HepG2 (cell line): ENCODE measurements around the gene CCDC197. TPM values are rescaled to one million over a fixed set of nuclear protein-coding genes. Genes with fewer than 3 reads are reported as not detected.

Source experiments
- E2F2 ChIP-seq: sonication (generic); formaldehyde crosslinking; IDR thresholded peaks from 2 replicates; pipeline ENCODE4 v1.4.0; 2020; ENCODE audit warnings: missing genetic modification reagents, borderline replicate concordance
- ELK4 ChIP-seq: sonication (generic); formaldehyde crosslinking; IDR thresholded peaks from 2 replicates; pipeline ENCODE4 v1.9.0; 2021; ENCODE audit warnings: missing genetic modification reagents, borderline replicate concordance
- HNRNPLL ChIP-seq: fragments of 200-400 bp; formaldehyde crosslinking; IDR thresholded peaks from 2 replicates; pipeline ENCODE4 v1.6.1; 2017; ENCODE audit warnings: mild to moderate bottlenecking, low read depth, low read length; ENCODE audit not compliant: poor library complexity, severe bottlenecking
- ZNF318 ChIP-seq: sonication (generic); formaldehyde crosslinking; IDR thresholded peaks from 2 replicates; pipeline ENCODE4 v1.4.0; 2020; ENCODE audit warnings: mild to moderate bottlenecking, missing genetic modification reagents
- ZNF451 ChIP-seq: sonication (generic); formaldehyde crosslinking; IDR thresholded peaks from 2 replicates; pipeline ENCODE4 v1.5.0; 2020; ENCODE audit warnings: mild to moderate bottlenecking, missing genetic modification reagents
- ZNF782 ChIP-seq: sonication (generic); formaldehyde crosslinking; IDR thresholded peaks from 2 replicates; pipeline ENCODE4 v1.4.0; 2020; ENCODE audit warnings: missing genetic modification reagents, mild to moderate bottlenecking, borderline replicate concordance
- polyA plus RNA-seq, 8 experiments: library from polyadenylated mRNA; depleted of rRNA in 3 of 8; stranded (reverse) in 7 of 8; unstranded in 1 of 8; fragments of >200 nt; fragmentation: Illumina TruSeq in 4 of 8; extraction: Trizol in 4 of 8; gene quantifications; 2 replicates each; pipeline versions ENCODE4 v1.2.1 to v1.2.3, GENCODE V29; 2011 to 2016; ENCODE audit warnings: low read depth in 4 of 8, missing spikeins in 1 of 8, mixed read lengths in 1 of 8; ENCODE audit not compliant: insufficient read depth in 1 of 8
- total RNA-seq, 5 experiments: library from RNA; depleted of rRNA; stranded (reverse); fragments of >200 nt; fragmentation: Illumina TruSeq; extraction: Trizol; gene quantifications; 2 replicates each; pipeline ENCODE4 v1.2.3, GENCODE V29; 2016; ENCODE audit warnings: low read depth in 1 of 5

CCDC197 gene
- total and polyA plus RNA-seq, 2 of the 13 experiments (the other 11 are each of a cell fraction or from before 2014, with no cell fraction given) = 0.11 to 0.13 TPM

- no peak for TF ChIP-seq E2F2
- no peak for TF ChIP-seq ELK4 (CRISPR knock-in tag)
- peak; percentile 13; the same call in 1 of the 2 replicates for TF ChIP-seq ZNF451 (CRISPR knock-in tag)
- TF ChIP-seq ZNF782 (CRISPR knock-in tag) = peak; percentile 49; the same call in 1 of the 2 replicates
- no peak for TF ChIP-seq HNRNPLL
- TF ChIP-seq ZNF318 (CRISPR knock-in tag) = peak; percentile 74; the same call in 1 of the 2 replicates
- TF ChIP-seq, all 625 proteins: peak for 13
These were observed 24.5 kb downstream of the CCDC197 start (continued) for GRCh38 chr14:94021416-94022157.
